GM11168 (cell line): ENCODE measurements around the gene AGPAT3.

Source experiments
- in situ Hi-C: fragments of 300-500 bp; cut with MboI; formaldehyde crosslinking; loops from one replicate; pipeline ENCODE4 v1.12.0; 2022; ENCODE audit warnings: low sequenced_read_pairs; ENCODE audit not compliant: unreplicated experiment

AGPAT3 gene

DNA sequence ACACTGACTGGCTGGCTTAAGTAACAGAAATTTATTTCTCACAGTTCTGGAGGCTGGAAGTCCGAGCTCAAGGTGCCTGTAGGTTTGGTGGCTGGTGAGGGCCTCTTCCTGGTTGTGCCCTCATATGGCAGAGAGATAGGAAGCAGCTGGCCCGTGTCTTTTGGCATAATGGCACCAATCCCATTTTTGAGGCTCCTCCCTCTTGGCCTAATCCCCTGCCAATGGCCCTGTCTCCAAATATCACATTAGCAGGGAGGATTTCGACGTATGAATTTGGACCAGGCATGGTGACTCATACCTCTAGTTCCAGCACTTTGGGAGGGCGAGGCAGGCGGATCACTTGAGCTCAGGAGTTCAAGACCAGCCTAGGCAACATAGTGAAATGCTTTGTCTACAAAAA is 37.4 kb downstream of the AGPAT3 start:
- in situ Hi-C loops: no loop called here

DNA sequence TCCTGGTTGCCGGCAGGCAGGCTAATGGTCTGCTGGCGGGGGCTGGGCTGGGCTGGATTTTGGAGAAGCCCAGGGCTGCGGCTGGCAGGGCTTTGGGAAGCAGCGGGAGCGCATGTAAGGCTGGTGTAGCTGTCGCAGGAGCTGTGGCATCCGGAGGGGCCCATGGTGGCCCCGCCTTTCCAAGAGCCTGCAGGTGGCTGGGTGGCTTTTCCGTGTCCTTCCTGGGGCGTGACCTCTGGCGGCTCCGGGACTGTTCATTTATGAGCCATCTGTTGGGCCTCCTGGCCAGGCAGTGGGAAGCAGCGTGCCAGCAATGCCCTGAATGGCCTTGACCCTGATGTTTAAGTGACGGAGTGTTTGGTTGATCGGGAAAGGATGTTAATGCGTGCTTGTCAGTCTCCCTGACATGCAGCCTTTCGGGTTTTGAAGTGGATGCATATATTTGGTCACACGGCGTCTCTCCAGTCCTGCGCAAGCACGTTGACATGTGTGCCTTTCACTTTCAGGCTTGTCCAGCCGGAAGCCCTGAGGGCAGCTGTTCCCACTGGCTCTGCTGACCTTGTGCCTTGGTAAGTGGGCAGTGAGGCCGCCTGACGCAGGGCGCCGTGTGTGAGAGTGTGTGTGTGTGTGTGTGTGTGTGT is 38.5 kb downstream of the AGPAT3 start:
- in situ Hi-C loops: no loop called here

DNA sequence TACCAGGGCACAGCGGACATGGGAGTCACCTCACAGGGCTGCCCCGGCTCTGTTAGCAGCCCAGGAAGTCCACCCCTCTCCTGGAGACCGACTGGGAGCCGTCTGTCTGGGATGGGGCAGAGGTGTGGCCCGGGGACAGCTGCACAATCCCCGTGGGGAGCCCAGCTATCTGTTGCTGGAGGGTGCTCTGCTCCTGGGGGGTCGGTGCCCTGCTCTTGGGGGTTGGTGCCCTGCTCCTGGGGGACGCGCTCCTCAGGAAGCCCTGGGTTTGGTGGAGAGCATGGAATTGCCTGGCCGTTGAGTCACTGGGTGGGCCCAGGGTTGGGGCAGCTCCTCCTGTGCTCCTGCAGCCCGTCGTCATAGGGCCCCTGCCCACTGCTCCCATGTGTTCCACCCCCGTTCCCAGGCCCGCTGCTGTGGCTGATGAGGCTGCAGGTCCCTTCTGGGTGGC is 39.3 kb downstream of the AGPAT3 start:
- in situ Hi-C loops: no loop called here

DNA sequence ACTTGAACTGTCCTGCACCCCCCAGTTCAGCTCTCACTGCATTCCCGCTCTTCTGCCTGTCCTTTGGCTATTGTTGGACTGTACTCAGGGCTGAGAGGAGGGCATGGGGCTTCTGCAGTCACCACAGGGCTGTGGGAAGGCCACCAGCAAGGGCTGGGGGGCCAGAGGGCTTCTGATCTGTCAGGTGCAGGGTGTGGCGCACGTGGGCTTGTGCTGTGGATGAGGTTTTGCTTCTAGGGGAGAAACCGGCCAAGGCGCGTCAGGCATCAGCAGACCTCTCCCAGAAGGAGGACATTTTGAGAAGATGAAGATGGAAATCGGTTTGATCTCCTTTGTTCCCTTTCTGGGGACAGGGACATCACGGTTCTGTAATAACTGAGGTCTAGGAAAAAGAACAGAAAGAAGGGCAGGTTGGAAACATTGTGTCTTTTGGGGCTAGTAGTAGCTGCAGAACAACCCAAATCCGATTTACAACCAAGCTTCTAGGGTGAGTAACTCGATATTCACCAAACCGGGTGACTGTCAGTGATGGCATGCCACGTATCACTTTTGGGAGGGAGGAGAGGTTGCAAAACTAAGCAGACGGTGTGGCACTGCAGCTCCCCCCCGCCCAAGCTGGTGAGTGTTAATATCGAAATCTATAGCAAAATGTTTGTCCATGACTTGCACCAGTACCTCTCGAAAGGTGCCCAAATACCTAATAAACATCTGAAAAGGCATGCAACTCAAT is 40.9 kb downstream of the AGPAT3 start:
- in situ Hi-C loops: no loop called here

DNA sequence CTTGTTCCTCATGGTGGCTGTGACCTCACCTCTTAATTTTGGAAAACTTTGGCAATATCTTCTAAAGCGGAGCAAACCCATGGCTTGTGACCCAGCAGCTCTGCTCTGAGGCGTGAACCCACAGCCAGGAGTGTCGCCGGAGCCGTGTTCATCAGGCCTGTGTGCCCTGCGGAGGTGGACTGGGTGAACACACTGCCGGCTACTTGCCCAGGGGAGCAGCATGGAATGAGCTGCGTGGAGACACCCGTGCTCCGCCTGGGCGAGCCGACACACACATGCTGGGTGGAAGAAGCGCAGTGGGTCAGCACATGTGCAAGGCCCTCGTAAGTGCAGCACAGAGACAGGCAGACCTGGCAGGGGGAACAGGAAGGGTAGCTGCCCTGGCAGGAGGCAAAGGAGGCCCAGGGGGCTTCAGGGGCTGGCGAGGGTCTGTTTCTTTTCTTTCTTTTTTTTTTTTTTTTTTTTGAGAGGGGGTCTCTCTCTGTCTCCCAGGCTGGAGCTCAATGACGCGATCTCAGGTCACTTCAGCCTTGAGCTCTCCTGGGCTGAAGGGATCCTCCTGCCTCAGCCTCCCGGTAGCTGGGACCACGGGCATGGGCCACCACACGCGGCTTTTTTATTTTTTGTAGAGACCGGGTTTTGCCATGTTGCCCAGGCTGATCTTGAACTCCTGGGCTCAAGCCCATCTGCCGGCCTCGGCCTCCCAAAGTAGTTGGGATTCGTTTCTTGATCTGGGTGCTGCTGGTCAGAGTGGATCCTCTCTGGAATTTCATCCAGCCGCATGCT is 41.8 kb downstream of the AGPAT3 start:
- in situ Hi-C loops: no loop called here

DNA sequence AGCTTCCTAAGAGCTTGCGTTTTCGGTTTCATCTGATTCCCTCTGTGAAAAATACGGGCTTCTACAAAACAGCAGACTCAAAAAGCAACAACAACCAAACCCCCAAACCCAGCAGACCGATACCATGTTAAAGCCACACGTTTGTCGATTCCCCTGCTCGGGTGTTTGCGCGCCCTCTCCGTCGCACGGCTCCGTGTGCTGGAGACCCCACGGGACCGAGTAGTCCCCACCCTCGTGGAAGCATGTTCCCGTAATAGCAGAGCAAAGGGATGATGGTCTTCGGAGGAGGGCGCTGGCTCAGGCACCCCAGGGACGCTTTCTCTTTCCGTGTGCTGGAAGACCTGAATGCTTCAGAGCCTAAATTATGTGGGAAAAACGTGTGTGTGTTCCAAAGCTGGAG is 42.7 kb downstream of the AGPAT3 start:
- in situ Hi-C loops: no loop called here

DNA sequence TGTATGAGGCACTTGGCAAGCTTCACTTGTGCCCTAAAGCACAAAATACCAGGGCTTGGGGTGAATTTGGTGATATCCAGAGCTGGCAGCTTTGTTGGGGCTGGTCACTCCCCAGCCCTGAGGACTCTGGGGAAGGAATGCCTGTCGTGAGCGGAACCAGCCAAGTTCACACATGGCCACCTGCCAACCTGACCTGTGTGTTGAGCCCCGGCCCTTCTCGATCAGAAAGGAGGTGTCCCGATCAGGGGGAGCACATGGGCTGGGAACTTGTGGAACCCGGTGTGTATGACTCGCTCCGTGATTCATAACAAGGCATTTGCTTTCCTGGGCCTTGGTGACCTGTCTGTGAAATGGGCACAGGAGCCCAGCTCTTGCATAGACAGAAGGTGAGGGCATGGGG is 43.1 kb downstream of the AGPAT3 start:
- in situ Hi-C loops: no loop called here

DNA sequence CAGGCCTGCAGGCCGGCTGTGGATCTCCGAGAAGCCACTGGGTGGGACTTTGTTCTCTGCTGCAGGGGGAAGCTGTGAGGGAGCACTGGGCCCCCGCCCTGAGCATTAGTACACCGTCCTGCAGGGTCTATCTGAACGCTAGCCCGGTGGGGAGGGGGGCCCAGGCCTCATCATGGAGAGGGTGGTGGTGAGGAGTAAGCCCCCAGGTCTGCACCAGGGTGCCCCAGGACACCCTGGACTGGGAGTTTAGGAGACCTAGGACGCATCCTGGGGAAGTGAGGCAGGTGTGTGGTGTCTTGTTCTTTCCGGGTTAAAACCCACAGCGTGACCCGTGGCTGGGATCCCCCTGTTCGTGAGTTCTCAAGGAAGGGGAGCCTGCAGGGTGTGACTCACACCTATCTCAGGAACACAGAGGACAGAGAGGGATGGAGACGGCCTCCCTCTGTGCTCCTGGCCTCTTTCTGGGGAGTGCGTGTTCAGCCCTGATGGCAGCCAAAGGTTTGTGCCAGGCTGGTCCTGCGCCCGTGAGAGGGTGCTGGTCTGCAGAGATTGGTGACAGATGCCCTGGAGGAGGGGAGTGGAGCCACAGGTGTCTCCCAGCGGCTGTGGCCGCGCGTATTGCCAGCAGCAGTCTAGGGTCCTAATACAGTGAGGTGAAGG is 44.8 kb downstream of the AGPAT3 start:
- in situ Hi-C loops: no loop called here

DNA sequence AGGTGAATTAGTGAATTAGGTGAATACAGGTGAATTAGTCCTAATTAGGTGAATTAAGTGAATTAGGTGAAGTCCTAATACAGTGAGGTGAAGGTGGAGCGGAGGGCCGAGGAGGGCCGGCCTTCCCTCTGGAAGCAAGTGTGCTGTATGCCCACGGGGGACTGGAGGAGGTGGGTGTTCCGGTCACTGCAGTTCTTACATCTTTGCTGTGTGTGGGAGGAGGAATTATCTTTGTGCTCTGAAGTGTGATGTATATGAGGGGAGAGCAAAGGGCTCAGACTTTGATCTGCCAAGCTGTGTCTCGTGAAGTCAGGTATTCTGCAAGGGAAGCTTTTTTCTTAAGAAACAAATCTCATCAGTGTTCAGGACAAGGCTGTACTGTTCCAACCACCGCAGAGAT is 45.4 kb downstream of the AGPAT3 start:
- in situ Hi-C loops: no loop called here

DNA sequence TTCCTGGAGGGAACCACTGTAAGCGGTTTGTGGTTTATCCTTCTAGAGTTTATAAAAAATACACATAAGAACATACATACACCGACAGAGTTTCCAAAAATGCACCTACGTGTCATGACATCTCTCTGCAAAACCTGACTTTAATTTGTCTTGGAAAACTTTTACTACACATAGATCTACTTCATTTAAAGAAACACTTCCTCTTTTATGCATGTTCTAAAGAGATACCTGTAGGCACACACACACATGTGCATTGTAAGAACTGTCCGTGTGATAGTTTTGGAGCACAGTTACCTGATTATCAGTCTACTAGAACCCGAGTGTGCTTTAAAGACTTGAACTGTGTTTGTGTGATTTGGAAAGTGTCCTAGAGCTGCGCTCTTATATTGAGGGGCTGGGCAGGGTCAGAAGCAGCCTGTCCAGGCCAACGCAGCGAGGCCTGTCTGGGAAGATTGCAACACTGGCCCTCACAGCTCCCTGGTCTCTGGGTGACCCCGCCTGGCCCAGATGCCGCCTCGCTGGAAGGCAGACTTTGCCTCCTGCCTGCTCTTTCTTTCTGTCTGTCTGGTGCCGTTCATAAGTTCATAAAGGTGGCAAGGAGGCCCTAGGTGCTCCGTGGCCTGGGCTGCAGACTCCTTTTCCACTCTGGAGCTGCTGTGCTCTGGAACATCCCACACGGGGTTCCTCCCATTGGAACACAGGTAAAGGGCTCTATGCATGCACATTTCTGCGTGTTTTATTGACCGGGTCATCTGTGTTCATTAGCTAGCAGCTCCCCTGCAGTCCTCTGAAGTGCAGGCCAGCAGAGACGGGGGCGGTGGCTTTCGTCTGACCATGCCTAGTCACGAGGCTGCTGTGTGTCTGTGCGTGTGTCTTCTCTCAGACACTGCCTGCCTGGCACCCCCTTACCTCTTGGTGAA is 46.3 kb downstream of the AGPAT3 start:
- in situ Hi-C loops: no loop called here

DNA sequence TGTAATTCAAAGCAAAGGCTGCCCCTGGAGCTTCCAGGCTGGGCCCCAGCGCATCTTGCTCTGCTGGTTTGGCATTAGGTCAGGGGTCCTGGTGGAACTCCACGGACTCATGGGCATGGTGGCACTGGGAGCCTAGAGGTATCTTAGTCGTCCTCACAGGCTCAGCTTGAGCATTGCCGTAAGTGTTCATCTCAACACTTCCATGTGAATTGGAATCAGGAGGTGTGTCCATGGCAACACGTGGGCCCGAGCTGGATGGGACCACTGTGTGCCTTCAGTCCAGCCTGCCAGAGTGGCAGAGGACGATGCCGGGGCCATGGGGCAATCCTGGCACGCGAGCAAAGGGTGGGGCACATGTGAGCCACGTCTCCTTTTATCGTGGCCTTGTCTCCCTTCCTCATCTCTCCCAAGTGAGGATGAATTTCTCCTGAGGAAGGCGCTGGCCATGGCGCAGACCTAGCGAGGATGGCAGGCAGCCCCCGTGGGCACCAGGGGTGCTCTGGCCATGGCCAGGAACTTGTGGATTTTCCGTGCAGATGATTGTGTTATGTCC is 47.0 kb downstream of the AGPAT3 start:
- in situ Hi-C loops: no loop called here

DNA sequence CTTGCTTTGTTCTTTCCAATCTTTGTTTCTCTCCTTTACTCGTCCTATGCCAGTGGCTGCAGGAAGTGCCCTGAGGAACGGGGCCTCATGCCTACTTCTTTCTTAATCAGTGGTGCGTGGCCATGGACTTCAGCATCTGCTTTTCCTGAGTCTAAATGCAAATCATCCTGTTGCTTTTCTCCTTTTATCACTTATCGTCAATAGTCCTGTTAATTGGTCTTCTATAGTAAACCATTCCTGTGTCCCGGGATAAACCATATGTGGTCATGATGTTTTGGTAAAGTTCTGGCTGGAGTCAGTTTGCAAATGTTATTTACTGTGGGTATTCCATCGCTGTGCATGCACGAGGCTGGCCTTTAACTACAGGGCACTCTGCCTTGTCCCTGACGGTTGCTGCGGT is 47.5 kb downstream of the AGPAT3 start:
- in situ Hi-C loops: no loop called here

DNA sequence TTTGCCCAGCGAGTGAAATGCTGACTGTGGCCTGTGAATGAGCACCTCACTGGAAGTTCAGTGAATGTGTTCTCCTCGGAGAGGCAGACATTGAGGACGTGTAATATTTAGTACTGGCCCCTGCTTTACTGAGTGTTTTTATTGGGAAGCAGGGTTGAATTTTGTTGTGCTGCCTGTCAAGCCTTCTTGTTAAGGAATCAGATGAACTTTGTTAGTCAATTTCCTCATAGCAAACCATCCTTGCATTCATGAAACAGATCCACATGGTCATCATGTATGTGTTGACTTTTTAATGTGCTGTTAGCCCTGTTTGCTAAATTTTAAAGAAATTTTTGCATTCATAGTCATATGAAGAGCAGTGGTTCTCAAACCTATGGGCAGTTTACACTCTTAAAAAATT is 47.9 kb downstream of the AGPAT3 start:
- in situ Hi-C loops: no loop called here

DNA sequence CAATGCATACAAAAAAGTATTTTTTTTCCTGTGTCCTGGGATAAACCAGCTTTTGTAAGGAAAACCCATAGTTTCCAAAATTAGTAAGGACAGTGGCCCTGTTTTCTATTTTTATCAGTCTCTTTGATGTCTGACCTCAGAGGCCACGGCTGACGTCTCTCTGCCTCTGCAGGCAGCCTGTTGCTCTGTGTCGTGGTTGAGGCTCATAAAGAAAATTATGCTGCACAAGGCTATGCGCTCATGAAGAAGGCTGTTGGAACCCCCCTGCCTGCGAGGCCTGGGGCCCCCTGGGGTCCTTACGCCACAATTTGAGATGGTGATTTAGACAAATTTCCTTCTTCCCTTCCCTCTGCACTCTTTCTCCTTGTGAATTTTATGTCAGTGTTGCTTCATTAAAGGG is 48.9 kb downstream of the AGPAT3 start:
- in situ Hi-C loops: no loop called here

DNA sequence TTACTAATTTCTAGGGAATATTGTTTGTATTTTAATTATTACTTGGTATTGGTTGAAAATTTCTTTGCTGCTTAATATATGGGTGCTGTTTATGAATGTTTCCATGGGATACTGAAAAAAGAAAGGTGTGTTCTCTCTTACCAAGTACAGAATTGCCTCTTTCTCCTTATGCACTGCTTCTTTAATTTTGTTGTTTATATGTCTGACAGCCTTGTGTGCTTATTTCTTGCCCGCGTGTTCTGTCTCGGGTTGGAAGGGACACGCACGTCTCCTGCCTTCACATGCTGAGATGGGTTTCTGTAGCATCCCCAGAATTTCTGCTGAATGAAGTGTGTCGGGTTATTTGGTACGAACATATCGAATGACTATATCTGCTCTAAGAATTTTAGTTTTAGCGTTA is 51.1 kb downstream of the AGPAT3 start:
- in situ Hi-C loops: no loop called here

DNA sequence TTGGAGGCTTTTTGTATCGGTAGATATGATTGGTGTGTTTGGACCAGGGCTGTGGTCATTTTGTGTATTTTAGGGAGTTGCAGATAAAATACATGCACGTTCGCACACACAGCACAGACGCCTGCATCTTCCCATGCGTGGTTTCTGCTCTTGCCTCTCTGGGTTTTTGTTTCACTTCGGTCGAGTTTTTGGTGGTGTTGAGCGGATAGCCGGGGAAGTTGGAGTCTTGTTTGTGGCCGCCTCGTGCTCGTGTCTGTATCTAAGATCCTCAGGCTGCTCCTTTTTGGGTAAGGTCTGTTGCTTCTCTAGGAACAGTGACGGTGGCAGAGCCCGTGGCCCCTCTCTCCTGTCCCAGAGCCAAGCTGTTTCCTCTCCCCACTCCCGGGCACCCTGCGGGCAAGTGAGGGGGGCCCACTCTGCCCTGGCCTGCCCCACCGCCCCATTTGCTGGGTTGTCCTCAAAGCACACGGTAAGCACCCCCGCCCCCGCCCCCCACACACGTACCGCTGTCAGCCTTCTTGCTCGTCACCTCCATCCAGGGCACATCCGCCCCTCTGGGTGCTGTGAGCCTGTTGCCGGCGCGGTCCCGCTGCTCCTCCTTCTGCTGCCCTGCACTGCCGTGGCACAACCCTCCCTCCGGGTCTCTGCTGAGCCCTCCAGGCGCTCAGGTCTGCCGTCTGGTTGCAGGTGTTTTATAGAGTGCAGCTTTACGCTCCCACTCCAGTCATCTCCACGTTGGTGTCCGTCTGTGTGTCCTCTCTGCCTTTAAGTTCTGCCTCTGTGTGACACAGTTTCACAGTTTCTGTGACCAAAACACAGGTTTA is 51.9 kb downstream of the AGPAT3 start:
- in situ Hi-C loops: no loop called here

DNA sequence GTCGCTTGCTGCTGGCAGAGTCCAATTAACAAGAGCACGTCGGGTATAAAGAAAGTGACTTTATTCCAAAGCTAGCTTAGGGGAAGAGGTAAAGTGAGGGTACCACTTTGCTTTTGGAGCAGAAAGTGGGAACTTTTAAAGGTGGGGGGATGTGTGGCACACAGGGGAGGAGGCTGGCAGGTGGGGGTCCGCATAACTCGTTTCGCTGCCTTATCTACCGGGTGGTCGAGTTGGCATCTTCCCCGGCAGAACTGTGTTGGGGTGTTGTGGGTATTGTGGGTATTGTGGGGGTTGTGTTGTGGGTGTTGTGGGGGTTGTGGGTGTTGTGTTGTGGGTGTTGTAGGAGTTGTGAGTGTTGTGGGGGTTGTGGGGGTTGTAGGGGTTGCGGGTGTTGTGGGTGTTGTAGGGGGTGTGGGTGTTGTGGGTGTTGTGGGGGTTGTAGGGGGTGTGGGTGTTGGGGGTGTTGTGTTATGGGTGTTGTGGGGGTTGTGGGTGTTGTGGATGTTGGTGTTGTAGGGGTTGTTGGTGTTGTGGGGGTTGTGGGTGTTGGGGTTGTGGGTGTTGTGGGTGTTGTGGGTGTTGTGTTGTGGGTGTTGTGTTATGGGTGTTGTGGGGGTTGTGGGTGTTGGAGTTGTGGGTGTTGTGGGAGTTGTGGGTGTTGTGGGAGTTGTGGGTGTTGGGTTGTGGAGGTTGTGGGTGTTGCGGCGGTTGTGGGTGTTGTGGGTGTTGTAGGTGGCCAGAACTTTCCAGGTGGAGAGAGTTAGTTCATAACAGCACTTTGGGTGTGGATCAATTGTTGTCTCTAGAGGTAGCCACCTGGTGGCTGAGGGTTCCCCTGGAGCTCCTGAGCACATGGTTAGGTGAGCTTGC is 52.7 kb downstream of the AGPAT3 start:
- in situ Hi-C loops: no loop called here
